ENCODE results near the gene IFIT5.

DNA sequence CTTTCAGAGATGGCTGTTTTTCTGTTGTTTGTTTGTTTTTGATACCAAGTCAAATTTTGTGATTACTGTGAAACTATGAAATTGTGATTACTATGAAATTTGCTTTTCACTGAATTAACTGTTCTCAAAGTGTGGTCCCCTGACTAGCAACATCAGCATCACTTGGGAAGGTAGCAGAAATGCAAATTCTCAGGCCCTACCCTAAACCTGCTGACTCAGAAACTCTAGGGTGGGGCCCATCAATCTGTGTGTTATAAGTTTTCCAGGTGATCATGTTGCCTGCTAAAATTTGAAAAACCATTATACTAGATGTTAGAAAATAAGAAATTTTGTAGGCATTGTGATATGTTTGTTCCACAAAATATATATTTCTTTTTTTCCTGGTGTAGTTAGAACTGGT lies 35.3 kb upstream of the IFIT5 start:
- TF ChIP-seq POLR2A (IDR thresholded peaks at IDR 0.05) = no peak
- TF ChIP-seq, protein P1, sequence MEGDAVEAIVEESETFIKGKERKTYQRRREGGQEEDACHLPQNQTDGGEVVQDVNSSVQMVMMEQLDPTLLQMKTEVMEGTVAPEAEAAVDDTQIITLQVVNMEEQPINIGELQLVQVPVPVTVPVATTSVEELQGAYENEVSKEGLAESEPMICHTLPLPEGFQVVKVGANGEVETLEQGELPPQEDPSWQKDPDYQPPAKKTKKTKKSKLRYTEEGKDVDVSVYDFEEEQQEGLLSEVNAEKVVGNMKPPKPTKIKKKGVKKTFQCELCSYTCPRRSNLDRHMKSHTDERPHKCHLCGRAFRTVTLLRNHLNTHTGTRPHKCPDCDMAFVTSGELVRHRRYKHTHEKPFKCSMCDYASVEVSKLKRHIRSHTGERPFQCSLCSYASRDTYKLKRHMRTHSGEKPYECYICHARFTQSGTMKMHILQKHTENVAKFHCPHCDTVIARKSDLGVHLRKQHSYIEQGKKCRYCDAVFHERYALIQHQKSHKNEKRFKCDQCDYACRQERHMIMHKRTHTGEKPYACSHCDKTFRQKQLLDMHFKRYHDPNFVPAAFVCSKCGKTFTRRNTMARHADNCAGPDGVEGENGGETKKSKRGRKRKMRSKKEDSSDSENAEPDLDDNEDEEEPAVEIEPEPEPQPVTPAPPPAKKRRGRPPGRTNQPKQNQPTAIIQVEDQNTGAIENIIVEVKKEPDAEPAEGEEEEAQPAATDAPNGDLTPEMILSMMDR (IDR thresholded peaks at IDR 0.05) = no peak

Data from breast epithelium (tissue), 3 donors.